GM23248 (cell line): ENCODE measurements around the gene AGXT2. TPM values are rescaled to one million over a fixed set of nuclear protein-coding genes. Genes with fewer than 3 reads are reported as not detected.

Experiments
- DNase-seq: peaks from one replicate; pipeline ENCODE4 v3.0.0-alpha.2; 2015
- H2AFZ ChIP-seq: fragments of 200-600 bp; sonication (generic); 2 replicates; pipeline ENCODE4 v1.6.1; 2016; ENCODE audit warnings: antibody characterized with exemption
- H3F3A ChIP-seq: fragments of 200-600 bp; sonication (generic); 2 replicates; pipeline ENCODE4 v1.6.1; 2016; ENCODE audit warnings: mild to moderate bottlenecking, antibody characterized with exemption, mixed run types; ENCODE audit not compliant: insufficient read depth
- H3K27ac ChIP-seq: fragments of 200-600 bp; sonication (generic); 2 replicates; pipeline ENCODE4 v1.5.1; 2016; ENCODE audit warnings: mild to moderate bottlenecking
- H3K27me3 ChIP-seq: fragments of 200-600 bp; sonication (generic); replicated peaks from 2 replicates; pipeline ENCODE4 v1.6.1; 2016; ENCODE audit warnings: mild to moderate bottlenecking; ENCODE audit not compliant: insufficient read depth
- H3K36me3 ChIP-seq: fragments of 200-600 bp; sonication (generic); 2 replicates; pipeline ENCODE4 v1.6.1; 2016; ENCODE audit warnings: low read depth, mild to moderate bottlenecking
- H3K4me1 ChIP-seq: fragments of 200-600 bp; sonication (generic); 2 replicates; pipeline ENCODE4 v1.6.1; 2016; ENCODE audit warnings: mild to moderate bottlenecking; ENCODE audit not compliant: insufficient read depth
- H3K4me2 ChIP-seq: fragments of 200-600 bp; sonication (generic); one replicate; pipeline ENCODE4 v1.6.1; 2016; ENCODE audit warnings: mild to moderate bottlenecking; ENCODE audit not compliant: unreplicated experiment
- H3K4me3 ChIP-seq: fragments of 200-600 bp; sonication (generic); 2 replicates; pipeline ENCODE4 v1.5.1; 2016; ENCODE audit warnings: mild to moderate bottlenecking
- H3K79me2 ChIP-seq: fragments of 200-600 bp; sonication (generic); 2 replicates; pipeline ENCODE4 v1.6.1; 2016; ENCODE audit warnings: mild to moderate bottlenecking; ENCODE audit not compliant: insufficient read depth
- H3K9ac ChIP-seq: fragments of 200-600 bp; sonication (generic); 2 replicates; pipeline ENCODE4 v1.6.1; 2016; ENCODE audit warnings: mild to moderate bottlenecking
- H3K9me2 ChIP-seq: fragments of 200-600 bp; sonication (generic); 2 replicates; pipeline ENCODE4 v1.6.1; 2016; ENCODE audit warnings: mixed run types, mild to moderate bottlenecking, moderate library complexity; ENCODE audit not compliant: insufficient read depth
- H3K9me3 ChIP-seq: fragments of 200-600 bp; sonication (generic); one replicate; pipeline ENCODE4 v1.6.1; 2017; ENCODE audit warnings: low read depth
- H4K20me1 ChIP-seq: fragments of 200-600 bp; sonication (generic); 2 replicates; pipeline ENCODE4 v1.6.0; 2016; ENCODE audit not compliant: insufficient read depth
- EZH2 ChIP-seq: fragments of 200-600 bp; sonication (generic); IDR thresholded peaks from 2 replicates; pipeline ENCODE4 v1.6.1; 2018; ENCODE audit warnings: antibody characterized with exemption, mild to moderate bottlenecking; ENCODE audit not compliant: insufficient read depth, poor library complexity, severe bottlenecking
- EZH2phosphoT487 ChIP-seq: fragments of 200-600 bp; sonication (generic); IDR thresholded peaks from 2 replicates; pipeline ENCODE4 v1.6.1; 2018; ENCODE audit warnings: antibody characterized with exemption, moderate library complexity, mild to moderate bottlenecking, low read depth; ENCODE audit not compliant: insufficient read depth
- WGBS, 2 experiments: methylation state at CpG; one replicate each; pipeline ENCODE4 v1.1.6; 2015 to 2017; ENCODE audit warnings: low lambda C conversion rate in 2 of 2, low coverage in 1 of 2; ENCODE audit errors: missing lambda C conversion rate in 2 of 2; 5-methylcytosine and 5-hydroxymethylcytosine counted together
- in situ Hi-C: fragments of 300-500 bp; cut with MboI; formaldehyde crosslinking; loops from 2 replicates; pipeline ENCODE4 v1.15.0; 2020
- polyA plus RNA-seq: library from polyadenylated mRNA; unstranded; fragments of >200 nt; fragmentation: Nextera tagmentation; extraction: Ambion mirVana; gene quantifications from 2 replicates; pipeline ENCODE4 v1.2.1, GENCODE V29; 2016
- total RNA-seq: library from RNA; depleted of rRNA; stranded (reverse); fragments of >200 nt; shearing (Covaris generic); gene quantifications from 2 replicates; pipeline ENCODE4 v1.2.3, GENCODE V29; 2014

AGXT2 gene
- total and polyA plus RNA-seq, 2 experiments from 2014 or later: not detected

DNA sequence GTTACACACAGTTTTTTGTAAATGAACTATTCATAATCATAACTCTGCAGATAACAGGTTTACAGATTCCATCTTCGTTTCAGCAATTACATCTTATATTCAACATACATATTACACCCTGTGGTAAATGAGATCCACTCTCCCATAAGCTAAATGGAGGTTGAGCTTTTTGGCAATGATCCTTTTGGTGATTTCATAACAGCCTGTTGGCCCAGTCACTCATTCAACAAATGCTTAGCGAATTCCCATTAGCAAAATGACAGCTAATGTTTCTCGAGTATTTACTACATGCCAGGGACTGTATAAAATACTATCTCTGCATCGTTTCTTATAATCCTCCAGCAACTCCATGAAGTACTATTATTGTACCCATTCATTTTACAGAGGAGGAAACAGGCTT, 25.4 kb upstream of the AGXT2 start:
- H3K79me2 ChIP-seq: no peaks in the 10 kb centered on the region
- WGBS, 2 experiments: 64 to 74% methylated on average over 4 of the region's 4 CpGs
- H3K27me3 ChIP-seq: no peaks in the 10 kb centered on the region
- no peaks in the 10 kb centered on the region for H3K4me1 ChIP-seq
- no peaks in the 10 kb centered on the region for H3K36me3 ChIP-seq
- no peaks in the 10 kb centered on the region for H3F3A ChIP-seq
- no peak overlapping the region for H3K4me2 ChIP-seq
- H3K9me2 ChIP-seq: no peaks in the 10 kb centered on the region
- no peak for TF ChIP-seq EZH2phosphoT487
- in situ Hi-C loops: no loop called here
- H3K27ac ChIP-seq: no peak overlapping the region
- no peak for DNase-seq
- no peak overlapping the region for H3K9ac ChIP-seq
- no peak overlapping the region for H2AFZ ChIP-seq
- H3K4me3 ChIP-seq: no peak overlapping the region
- H4K20me1 ChIP-seq: no peaks in the 10 kb centered on the region
- no peaks in the 10 kb centered on the region for H3K9me3 ChIP-seq

DNA sequence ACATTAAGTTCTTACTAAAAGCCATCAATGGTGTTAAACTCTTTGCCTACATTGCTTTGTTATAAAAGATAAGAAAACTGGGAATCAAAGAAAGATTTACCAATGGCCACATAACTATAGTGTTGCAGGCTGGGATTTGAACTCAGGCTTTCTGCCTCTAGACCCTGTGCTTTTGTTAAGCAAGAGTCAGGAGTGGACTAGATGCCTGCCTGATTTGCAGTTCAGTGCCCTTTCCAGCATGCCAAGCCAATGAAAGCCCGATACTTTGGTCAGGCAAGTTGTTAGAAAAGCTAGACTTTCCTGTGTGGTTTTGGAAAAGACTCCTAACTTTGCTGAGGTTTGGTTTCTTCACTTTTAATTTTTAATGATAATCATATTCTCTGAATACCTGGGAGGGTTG, 21.4 kb upstream of the AGXT2 start:
- TF ChIP-seq EZH2: no peak
- no peak for TF ChIP-seq EZH2phosphoT487
- Histone ChIP-seq H3K27ac (no peak overlapping the region), H3K36me3 (no peaks in the 10 kb centered on the region), H3F3A (no peaks in the 10 kb centered on the region), H3K9me2 (no peaks in the 10 kb centered on the region), H3K79me2 (no peaks in the 10 kb centered on the region), H3K4me1 (no peaks in the 10 kb centered on the region), H3K4me3 (no peak overlapping the region), H4K20me1 (no peaks in the 10 kb centered on the region), H3K4me2 (no peak overlapping the region), H3K27me3 (no peaks in the 10 kb centered on the region), H3K9me3 (no peaks in the 10 kb centered on the region), H3K9ac (no peak overlapping the region), H2AFZ (no peak overlapping the region)
- 100% methylated on average over 1 of the region's 1 CpG for WGBS, 2 experiments
- in situ Hi-C loops: no loop called here
- no peak for DNase-seq

DNA sequence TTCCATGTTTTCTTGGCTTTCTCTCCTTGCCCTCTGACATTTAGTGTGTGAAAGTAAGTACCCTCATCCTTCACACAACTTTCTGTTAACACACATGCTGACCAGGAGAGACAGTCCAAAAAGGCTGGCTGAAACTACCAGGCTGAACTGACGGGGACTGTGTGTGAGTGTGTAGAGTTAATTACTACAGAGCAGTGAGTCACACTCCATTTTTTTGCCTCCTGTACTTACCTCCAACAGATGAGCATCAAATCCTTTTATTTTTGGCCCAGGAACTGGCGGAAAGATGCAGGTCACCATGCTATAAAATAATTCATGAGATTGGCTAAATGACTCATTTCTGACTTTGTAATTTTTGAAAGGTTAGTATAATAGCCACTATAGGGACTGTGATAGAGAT, 20.2 kb upstream of the AGXT2 start:
- Histone ChIP-seq H3K9me2 (no peaks in the 10 kb centered on the region), H3K9ac (no peak overlapping the region), H3K27me3 (no peaks in the 10 kb centered on the region), H3F3A (no peaks in the 10 kb centered on the region), H3K36me3 (no peaks in the 10 kb centered on the region), H3K9me3 (no peaks in the 10 kb centered on the region), H3K4me2 (no peak overlapping the region), H3K4me3 (no peak overlapping the region), H3K79me2 (no peaks in the 10 kb centered on the region), H2AFZ (no peak overlapping the region), H3K4me1 (peaks cover 9% of the 10 kb centered on the region), H4K20me1 (no peaks in the 10 kb centered on the region), H3K27ac (no peak overlapping the region)
- WGBS, 2 experiments: 65 to 75% methylated on average over 2 of the region's 2 CpGs
- in situ Hi-C loops: no loop called here
- DNase-seq: peak; percentile 39
- TF ChIP-seq EZH2: no peak
- TF ChIP-seq EZH2phosphoT487: no peak

DNA sequence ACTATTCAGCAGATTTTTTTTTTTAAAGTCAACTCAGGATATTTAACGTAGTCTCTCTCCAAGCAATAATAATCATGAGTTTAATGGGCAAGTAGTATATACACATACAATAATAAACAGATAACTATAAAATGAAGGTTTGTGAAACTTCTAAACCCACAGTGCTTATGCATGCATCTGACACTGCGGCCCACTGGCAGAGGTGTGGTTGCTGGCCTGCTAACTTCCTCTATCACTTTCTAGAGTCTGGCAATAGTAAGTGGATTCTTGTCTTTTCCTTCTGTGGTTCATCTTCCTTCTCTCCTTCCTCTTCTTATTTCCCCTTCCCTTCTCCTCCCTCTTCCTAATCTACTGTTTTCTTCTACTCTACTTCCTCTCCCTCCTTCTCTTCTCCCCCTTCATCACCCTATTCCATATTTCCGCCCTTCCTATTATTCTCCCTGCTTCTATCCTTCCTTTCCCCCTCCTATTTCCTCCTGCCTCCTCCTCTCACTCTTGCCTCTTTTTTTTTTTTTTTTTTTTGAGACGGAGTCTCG, 18.6 kb upstream of the AGXT2 start:
- Histone ChIP-seq H3K4me3 (no peak overlapping the region), H2AFZ (no peak overlapping the region), H3K9me2 (no peaks in the 10 kb centered on the region), H3K4me2 (no peak overlapping the region), H3F3A (peaks cover 4% of the 10 kb centered on the region; the same call in 1 of the 2 replicates), H3K79me2 (no peaks in the 10 kb centered on the region), H3K27me3 (no peaks in the 10 kb centered on the region), H4K20me1 (no peaks in the 10 kb centered on the region), H3K27ac (no peak overlapping the region), H3K9ac (no peak overlapping the region), H3K36me3 (no peaks in the 10 kb centered on the region), H3K4me1 (peaks cover 23% of the 10 kb centered on the region), H3K9me3 (no peaks in the 10 kb centered on the region)
- in situ Hi-C loops: no loop called here
- no peak for DNase-seq
- TF ChIP-seq EZH2phosphoT487 (no peak), EZH2 (no peak)
- 86 to 96% methylated on average over 3 to 5 of the region's 5 CpGs for WGBS, 2 experiments

DNA sequence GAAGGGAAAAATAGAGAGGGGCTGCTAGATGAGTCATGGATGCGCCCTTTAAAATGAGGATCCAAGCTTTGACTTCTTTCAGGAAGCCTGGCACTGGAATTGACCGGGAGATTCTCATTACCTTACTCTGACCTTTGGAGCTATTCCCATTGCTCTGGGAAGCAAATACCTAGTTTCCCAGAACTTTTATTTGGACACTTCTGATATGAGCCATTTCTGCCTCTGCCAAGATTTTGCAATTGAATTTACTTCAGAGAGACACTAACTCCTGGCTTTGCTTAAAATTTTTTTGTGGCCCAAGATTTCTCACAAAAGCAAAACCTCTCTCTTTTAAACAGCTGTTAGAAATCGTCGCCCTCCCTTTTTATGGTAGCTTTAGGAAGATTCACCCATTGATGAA, 15.7 kb upstream of the AGXT2 start:
- Histone ChIP-seq H3K27ac (no peak overlapping the region), H3K4me3 (no peak overlapping the region)
- peak; percentile 57 for DNase-seq

More for the DNA sequence above, 15.7 kb upstream of the AGXT2 start:
- H3K9me2 ChIP-seq: no peaks in the 10 kb centered on the region
- no peaks in the 10 kb centered on the region for H3K9me3 ChIP-seq
- peaks cover 4% of the 10 kb centered on the region; the same call in 1 of the 2 replicates for H3F3A ChIP-seq
- no peaks in the 10 kb centered on the region for H3K36me3 ChIP-seq
- no peaks in the 10 kb centered on the region for H3K79me2 ChIP-seq
- WGBS, 2 experiments: 46 to 48% methylated on average over 4 of the region's 4 CpGs
- no peak overlapping the region for H3K9ac ChIP-seq
- H3K4me1 ChIP-seq: peaks cover 26% of the 10 kb centered on the region
- H3K27me3 ChIP-seq: no peaks in the 10 kb centered on the region
- TF ChIP-seq EZH2 (no peak), EZH2phosphoT487 (no peak)
- in situ Hi-C loops: no loop called here
- no peaks in the 10 kb centered on the region for H4K20me1 ChIP-seq
- H2AFZ ChIP-seq: peak overlapping the region; percentile 1; the same call in 1 of the 2 replicates
- H3K4me2 ChIP-seq: peak overlapping the region; percentile 6
